DND-41 (cell line): ENCODE measurements around the gene RPL29.

Source experiments
- EZH2 ChIP-seq: IDR thresholded peaks from 3 replicates; pipeline ENCODE4 v1.6.1; 2012; ENCODE audit warnings: borderline replicate concordance, low read depth, mild to moderate bottlenecking, moderate library complexity, low read length, inconsistent platforms; ENCODE audit not compliant: severe bottlenecking
- TF ChIP-seq, protein P1 (sequence below): IDR thresholded peaks from 2 replicates; pipeline ENCODE4 v1.5.1; 2012; ENCODE audit warnings: borderline replicate concordance, low read length, moderate library complexity, mild to moderate bottlenecking; ENCODE audit not compliant: poor library complexity, severe bottlenecking; ENCODE audit errors: extremely low read depth

DNA sequence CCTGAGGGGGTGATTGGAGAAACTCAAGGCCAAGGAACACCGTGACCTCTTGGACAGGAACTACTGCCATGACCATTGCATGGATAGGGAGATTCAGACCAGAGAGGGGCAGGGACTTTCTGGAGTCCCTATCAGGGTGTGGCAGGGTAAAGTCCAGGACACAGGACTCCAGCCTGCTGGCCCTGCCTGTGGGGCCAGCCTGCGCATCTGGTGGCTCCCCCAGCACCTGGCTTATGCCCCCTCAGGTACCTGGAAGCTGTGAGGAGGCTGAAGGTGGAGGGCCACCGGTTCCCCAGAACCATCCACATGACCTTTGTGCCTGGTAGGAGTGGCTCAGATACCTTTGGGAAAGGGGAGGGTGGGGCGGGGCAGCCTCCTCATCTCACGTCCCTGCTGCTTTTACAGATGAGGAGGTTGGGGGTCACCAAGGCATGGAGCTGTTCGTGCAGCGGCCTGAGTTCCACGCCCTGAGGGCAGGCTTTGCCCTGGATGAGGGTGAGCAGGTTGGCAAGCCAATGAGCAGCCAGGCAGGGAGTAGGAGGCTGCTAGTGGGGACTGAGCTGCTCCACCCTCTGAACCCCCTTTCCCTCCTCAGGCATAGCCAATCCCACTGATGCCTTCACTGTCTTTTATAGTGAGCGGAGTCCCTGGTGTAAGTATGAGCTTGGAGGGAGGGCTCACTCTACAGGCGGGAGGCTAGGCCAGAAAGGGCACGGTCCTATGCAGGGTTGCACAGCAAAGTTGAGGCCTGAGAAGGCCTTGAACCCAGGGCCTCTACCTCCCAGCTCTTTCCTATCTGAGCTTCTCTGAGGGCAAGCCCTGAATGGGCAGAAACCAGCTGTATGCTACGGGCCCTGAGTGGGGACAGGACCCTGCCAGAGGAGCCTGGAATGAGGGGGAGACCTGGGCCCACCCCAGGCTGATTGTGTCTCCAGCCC lies 9.4 kb downstream of the RPL29 start:
- TF ChIP-seq, protein P1, sequence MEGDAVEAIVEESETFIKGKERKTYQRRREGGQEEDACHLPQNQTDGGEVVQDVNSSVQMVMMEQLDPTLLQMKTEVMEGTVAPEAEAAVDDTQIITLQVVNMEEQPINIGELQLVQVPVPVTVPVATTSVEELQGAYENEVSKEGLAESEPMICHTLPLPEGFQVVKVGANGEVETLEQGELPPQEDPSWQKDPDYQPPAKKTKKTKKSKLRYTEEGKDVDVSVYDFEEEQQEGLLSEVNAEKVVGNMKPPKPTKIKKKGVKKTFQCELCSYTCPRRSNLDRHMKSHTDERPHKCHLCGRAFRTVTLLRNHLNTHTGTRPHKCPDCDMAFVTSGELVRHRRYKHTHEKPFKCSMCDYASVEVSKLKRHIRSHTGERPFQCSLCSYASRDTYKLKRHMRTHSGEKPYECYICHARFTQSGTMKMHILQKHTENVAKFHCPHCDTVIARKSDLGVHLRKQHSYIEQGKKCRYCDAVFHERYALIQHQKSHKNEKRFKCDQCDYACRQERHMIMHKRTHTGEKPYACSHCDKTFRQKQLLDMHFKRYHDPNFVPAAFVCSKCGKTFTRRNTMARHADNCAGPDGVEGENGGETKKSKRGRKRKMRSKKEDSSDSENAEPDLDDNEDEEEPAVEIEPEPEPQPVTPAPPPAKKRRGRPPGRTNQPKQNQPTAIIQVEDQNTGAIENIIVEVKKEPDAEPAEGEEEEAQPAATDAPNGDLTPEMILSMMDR: no peak
- no peak for TF ChIP-seq EZH2
